HAP-1 (cell line): ENCODE results near the gene ATG9A.
"Not testable (repeated sequence)": the region's sequence is repeated elsewhere in the genome, so short reads cannot be mapped to it uniquely, and the experiment has no call there.

Experiments used
- DNase-seq, 2 experiments: peaks; one replicate each; pipeline ENCODE4 v3.0.0-alpha.2; 2016 to 2020; ENCODE audit warnings: low spot score in 2 of 2
- H3K27me3 ChIP-seq: fragments of 250-450 bp; sonication (Bioruptor Pico); 2 replicates; pipeline ENCODE4 v1.5.1; 2020; ENCODE audit warnings: low read depth, mild to moderate bottlenecking, moderate library complexity
- H3K36me3 ChIP-seq: fragments of 250-450 bp; sonication (Bioruptor Pico); replicated peaks from 2 replicates; pipeline ENCODE4 v1.5.1; 2020; ENCODE audit warnings: mild to moderate bottlenecking
- H3K4me1 ChIP-seq: fragments of 250-450 bp; sonication (Bioruptor Pico); 2 replicates; pipeline ENCODE4 v1.5.1; 2020; ENCODE audit warnings: mild to moderate bottlenecking
- H3K4me3 ChIP-seq: fragments of 250-450 bp; sonication (Bioruptor Pico); 2 replicates; pipeline ENCODE4 v1.5.1; 2020; ENCODE audit warnings: mild to moderate bottlenecking, moderate library complexity
- H3K9me3 ChIP-seq: fragments of 250-450 bp; sonication (Bioruptor Pico); 2 replicates; pipeline ENCODE4 v1.5.1; 2020; ENCODE audit warnings: mild to moderate bottlenecking, moderate library complexity
- in situ Hi-C: fragments of 300-500 bp; cut with MboI; formaldehyde crosslinking; loops from 3 replicates; pipeline ENCODE4 v1.14.3; 2020; ENCODE audit warnings: low sequenced_read_pairs, inconsistent platforms, mixed read lengths

Gene ATG9A

DNA sequence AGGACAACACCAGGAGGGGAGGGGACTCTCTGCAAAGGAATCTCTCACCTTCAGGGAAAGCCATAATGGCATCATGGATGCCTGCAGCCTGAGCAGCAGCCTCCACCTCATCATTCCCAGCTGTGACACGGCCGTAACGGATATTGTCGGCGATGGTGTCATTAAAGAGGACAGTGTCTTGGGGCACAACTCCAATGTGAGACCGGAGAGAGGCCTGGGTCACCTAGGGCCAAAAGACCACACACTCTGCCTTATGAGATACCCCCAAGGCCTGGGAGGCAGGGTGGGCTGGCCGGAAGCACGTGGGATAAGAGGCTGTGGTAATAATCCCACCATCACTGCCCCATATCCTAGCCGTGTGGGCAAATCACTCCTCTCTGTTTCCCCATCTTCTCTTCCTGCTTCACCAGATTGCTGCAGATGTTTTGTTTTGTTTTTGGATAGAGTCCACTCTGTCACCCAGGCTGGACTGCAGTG lies 18.5 kb downstream of the ATG9A start:
- in situ Hi-C loops: no loop called here
- Histone ChIP-seq H3K9me3 (no peaks in the 10 kb centered on the region), H3K4me1 (peaks cover 10% of the 10 kb centered on the region), H3K36me3 (peaks cover 9% of the 10 kb centered on the region; the same call in 1 of the 2 replicates), H3K4me3 (no peak overlapping the region), H3K27me3 (no peaks in the 10 kb centered on the region)
- DNase-seq: no peak

DNA sequence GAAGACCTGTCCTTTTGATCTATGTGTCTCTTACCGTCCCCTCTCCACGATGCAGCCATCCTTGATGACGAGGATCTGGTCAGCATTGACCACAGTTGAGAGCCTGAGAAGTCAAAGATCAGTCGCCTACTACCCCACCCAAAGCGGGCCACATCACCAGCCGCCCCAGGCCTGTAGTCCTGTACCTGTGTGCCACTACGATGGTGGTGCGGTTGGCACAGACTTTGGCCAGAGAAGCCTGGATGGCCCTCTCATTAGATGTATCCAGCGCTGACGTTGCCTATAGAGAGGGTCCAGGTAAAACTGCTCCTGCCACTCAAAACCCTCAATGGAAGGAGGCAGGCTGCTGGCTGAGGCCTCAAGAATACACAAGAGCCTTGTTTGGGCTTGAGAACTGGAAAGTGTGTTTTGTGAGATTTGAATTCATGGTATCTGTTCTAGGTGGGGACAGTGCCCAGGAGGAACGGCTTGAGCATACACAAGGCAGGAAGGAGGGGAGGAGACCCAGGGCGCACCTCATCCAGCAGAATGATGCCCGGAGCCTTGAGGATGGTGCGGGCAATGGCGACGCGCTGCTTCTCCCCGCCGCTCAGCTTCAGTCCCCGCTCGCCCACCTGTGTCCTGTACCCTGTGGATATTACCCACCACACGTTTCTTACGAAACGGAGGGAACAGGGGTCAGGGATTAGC lies 19.1 kb downstream of the ATG9A start:
- no peaks in the 10 kb centered on the region for H3K9me3 ChIP-seq
- no peak for DNase-seq
- in situ Hi-C loops: no loop called here
- H3K4me3 ChIP-seq: no peak overlapping the region
- H3K36me3 ChIP-seq: peaks cover 8% of the 10 kb centered on the region; the same call in 1 of the 2 replicates
- H3K27me3 ChIP-seq: no peaks in the 10 kb centered on the region
- peaks cover 11% of the 10 kb centered on the region for H3K4me1 ChIP-seq

DNA sequence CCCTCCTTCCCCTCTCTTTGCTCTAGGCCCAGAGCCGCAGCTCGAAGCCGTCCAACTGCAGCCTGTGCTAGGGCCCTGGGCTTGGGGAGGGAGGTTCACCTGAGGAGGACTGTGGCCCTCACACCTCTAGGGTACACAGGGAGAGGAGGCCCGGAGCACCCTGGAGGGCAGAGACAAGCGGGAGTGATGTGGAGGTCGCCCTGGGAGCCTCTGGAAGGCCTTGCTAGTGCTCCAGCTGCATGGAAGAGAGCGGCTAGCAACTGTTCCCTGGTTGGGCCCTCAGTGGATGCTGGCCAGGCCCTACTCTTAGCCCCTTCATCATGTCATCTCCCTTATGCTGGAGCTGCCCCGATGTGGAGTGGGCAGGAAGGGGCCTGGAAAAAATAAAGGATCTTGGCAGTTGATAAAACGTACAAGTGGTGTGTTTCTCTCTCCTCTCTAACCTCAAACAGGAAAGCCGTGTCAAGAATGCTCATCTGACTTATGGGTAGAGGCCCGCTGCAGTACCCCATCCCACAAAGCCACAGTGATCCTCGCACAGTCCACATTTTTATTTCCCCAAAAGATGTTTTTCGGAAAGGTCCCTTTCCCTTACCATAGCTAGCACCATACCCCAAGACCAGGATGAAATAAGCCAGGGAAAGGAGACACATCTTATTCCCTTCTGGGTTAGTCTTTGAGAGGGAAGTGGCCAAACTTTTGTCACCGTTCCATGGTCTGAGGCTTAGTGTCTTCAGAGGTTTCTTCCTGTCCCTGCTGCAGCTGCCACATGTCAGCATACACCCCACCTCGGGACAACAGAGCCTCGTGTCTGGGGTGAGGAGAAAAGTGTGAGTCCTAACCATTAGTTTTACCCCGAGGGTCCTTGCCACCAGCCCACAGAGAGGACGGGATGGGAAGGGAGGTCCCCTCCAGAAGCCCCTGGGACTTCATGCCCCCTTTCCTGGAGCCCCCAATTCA lies 19.9 kb downstream of the ATG9A start:
- Histone ChIP-seq H3K36me3 (peaks cover 8% of the 10 kb centered on the region; the same call in 1 of the 2 replicates), H3K27me3 (no peaks in the 10 kb centered on the region)

DNA sequence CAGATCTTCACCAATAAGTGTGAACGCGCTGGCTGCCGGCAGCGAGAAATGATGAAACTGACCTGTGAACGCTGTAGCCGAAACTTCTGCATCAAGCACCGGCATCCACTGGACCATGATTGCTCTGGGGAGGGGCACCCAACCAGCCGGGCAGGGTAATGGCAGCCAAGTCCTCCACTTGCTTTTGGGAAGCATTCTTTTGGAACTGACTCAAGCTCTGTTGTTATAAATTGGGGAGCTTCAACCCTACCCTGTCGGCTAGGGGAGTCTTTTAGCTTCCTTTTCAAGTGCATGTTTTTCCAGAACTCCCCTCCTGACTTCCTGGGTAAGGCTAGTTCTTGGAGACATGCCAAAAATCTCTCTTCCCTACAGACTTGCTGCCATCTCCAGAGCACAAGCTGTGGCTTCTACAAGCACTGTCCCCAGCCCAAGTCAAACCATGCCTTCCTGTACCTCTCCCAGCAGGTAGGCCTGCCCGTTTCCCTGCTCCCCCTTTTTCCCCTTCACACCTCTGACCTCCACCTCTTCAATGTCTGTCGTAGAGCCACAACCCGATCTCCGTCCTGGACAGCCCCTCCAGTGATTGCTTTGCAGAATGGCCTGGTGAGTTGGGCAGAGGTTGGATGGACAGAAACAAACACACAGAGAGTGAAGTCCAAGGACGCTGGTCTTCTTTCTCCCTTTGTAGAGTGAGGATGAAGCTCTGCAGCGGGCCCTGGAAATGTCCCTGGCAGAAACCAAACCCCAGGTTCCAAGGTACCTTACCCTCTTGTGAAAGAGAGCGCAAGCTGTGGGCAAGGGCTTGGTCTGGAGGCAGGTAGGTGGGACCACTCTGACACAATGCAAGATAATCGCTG lies 21.3 kb downstream of the ATG9A start:
- no peak for DNase-seq
- Histone ChIP-seq H3K4me1 (peaks cover 11% of the 10 kb centered on the region), H3K27me3 (no peaks in the 10 kb centered on the region), H3K4me3 (no peak overlapping the region), H3K9me3 (0 out of 2 replicates have a peak, but pooled peaks cover 2% of the 10 kb centered on the region), H3K36me3 (peaks cover 8% of the 10 kb centered on the region; the same call in 1 of the 2 replicates)
- in situ Hi-C loops: no loop called here

More for the DNA sequence above, 19.9 kb downstream of the ATG9A start:
- no peak overlapping the region for H3K4me3 ChIP-seq
- in situ Hi-C loops: no loop called here
- 0 out of 2 replicates have a peak, but pooled peaks cover under 1% of the 10 kb centered on the region for H3K9me3 ChIP-seq
- H3K4me1 ChIP-seq: peaks cover 11% of the 10 kb centered on the region
- DNase-seq: no peak

DNA sequence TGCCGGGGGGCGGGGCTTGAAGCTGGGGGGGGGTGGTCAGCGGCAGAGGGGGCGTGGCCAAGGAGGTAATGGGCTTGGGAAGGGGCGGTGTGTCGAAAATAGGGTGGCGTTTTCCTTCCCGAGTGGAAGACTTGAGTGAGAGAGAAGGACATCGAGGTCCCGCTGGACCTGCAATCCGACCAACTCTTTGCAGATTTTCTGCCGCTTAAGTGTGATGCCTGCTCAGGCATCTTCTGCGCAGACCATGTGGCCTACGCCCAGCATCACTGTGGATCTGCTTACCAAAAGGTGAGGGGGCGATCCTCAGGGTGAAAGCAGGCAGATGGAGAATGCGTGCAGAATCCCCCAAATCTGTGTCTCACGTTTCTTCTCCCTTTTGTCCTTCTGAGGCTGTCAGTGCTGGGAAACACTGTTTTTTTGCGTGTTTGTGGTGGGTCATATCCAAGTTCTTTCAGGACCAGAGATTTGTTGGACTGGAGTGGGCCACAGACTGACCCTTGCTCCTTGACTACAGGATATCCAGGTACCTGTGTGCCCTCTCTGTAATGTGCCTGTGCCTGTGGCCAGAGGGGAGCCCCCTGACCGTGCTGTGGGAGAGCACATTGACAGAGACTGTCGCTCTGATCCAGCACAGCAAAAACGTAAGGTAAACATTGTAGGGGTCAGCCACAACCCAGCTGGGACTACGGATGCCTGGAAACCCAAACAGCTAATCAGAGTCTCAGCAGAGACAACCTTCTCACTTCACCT lies 22.1 kb downstream of the ATG9A start:
- H3K4me1 ChIP-seq: peaks cover 11% of the 10 kb centered on the region
- in situ Hi-C loops: no loop called here
- H3K9me3 ChIP-seq: 0 out of 2 replicates have a peak, but pooled peaks cover 2% of the 10 kb centered on the region
- no peaks in the 10 kb centered on the region for H3K27me3 ChIP-seq
- H3K36me3 ChIP-seq: peaks cover 8% of the 10 kb centered on the region; the same call in 1 of the 2 replicates
- DNase-seq: no peak
- H3K4me3 ChIP-seq: peak overlapping the region; percentile 65

DNA sequence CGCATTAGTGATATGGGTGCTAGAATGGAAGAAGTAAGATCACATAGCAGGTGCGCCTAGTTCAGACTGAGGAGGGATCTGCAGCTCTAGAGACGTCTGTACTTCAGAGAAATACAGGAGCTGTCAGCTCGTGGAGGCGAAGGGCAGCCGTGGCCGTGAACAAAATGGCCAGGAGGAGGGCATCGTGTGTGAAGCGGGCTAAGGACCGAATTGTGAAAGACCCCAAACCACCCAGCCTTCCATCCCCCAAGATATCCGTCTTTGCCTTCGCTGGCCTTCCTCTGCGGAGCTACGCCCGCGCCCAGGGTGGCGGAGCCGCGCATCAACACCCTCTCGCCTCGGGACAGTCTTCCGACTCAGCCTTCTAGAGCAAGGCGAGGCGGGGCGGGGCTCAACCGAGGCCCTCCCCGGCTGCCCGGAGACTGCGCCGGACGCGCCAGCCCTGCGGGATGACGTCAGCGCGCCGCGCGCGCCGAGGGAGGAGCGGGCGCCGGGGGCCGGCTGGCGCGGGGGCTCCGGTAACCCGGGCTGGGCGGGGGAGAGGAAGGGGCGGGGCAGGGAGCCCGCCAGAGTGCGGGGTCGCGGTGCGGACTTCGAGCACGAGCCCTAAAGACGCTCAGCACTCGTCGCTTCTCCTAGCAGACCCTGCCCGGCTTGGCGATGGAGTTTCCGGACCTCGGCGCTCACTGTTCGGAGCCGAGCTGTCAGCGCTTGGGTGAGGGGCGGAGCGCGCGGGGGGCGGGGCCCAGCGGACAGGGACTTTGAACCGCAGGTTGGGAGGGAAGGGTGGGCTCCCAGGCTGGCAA lies 22.9 kb downstream of the ATG9A start, which contains the start of gene ZFAND2B:
TSS of gene ZFAND2B (plus strand) at position 455 of the 806 bp plus-strand sequence. CDS start at position 661, 206 bp downstream.
- in situ Hi-C loops: no loop called here
- peak within 1 kb of the TSS; percentile 65 for H3K4me3 ChIP-seq

DNA sequence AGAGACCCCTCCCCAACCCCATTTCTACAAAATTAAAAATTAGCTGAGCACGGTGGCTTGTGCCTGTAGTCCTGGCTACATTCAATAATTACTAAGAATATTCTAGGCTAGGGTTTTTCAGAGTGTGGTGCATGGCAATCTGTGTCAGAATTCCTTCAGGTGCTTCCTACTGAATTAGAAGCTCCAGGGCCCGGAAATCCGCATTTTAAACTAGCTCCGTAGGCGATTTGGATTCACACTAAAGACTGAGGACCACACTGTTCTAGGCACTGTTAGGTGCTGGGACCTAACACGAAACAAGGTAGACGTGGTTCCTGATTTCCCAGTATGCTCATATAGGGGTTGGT lies 23.5 kb downstream of the ATG9A start:
- in situ Hi-C loops: no loop called here
- H3K4me1 ChIP-seq: peaks cover 11% of the 10 kb centered on the region
- no peak for DNase-seq

More for the DNA sequence above, 22.9 kb downstream of the ATG9A start, which contains the start of gene ZFAND2B:
- Histone ChIP-seq H3K27me3 (no peaks in the 10 kb centered on the region), H3K4me1 (peaks cover 11% of the 10 kb centered on the region), H3K36me3 (peaks cover 8% of the 10 kb centered on the region; the same call in 1 of the 2 replicates), H3K9me3 (0 out of 2 replicates have a peak, but pooled peaks cover 2% of the 10 kb centered on the region)
- DNase-seq: peak; percentile 88 to 95

DNA sequence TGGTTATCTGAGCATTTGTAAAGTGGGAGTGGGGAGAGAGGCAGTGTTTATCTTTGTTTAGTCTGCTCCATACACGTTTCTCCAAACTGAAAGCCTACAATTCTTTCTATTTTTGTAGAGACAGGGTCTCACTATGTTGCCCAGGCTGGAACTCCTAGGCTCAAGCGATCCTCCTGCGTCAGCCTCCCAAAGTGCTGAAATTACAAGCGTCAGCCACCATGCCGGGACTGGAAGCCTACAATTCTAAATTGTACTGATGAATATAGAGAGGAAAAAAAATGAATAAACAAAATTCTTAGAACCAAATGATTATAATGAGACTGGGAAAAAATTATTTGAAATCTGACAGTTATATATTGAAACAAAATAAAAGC lies 24.3 kb downstream of the ATG9A start:
- Histone ChIP-seq H3K4me1 (peaks cover 11% of the 10 kb centered on the region), H3K4me3 (no peak overlapping the region), H3K36me3 (peaks cover 8% of the 10 kb centered on the region; the same call in 1 of the 2 replicates), H3K9me3 (0 out of 2 replicates have a peak, but pooled peaks cover 2% of the 10 kb centered on the region), H3K27me3 (no peaks in the 10 kb centered on the region)
- DNase-seq: peak in 1 of 2 experiments; percentile 2
- in situ Hi-C loops: no loop called here

More for the DNA sequence above, 23.5 kb downstream of the ATG9A start:
- H3K9me3 ChIP-seq: 0 out of 2 replicates have a peak, but pooled peaks cover 2% of the 10 kb centered on the region
- no peaks in the 10 kb centered on the region for H3K27me3 ChIP-seq
- H3K4me3 ChIP-seq: peak overlapping the region; percentile 65
- peaks cover 8% of the 10 kb centered on the region; the same call in 1 of the 2 replicates for H3K36me3 ChIP-seq

DNA sequence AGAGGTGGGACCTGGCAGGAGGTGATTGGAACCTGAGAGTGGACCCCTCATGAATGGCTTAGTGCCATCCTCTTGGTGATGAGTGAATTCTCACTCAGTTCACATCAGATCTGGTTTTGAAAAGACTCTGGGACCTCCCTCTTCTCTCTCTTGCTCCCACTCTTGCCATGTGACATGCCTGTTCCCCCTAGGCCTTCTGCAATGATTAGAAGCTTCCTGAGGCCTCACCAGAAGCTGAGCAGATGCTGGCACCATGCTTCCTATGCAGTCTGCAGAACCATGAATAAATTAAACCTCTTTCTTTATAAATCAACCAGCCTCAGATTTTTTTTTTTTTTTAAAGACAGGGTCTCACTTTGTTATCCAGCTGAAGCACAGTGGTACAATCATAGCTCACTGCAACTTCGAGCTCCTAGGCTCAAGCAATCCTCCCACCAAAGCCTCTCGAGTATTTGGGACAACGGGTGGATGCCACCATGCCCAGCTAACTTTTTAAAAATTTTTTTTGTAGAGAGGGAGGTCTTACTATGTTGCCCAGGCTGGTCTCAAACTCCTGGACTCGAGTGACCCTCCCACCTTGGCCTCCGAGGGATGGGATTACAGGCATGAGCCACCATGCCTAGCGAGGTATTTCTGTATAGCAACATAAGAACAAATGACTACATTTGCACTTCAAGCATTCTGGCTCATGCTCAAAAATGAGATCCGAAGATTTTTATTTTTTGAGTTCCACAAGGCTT lies 24.8 kb downstream of the ATG9A start:
- Histone ChIP-seq H3K27me3 (no peaks in the 10 kb centered on the region), H3K4me3 (no peak overlapping the region), H3K4me1 (peaks cover 11% of the 10 kb centered on the region), H3K9me3 (0 out of 2 replicates have a peak, but pooled peaks cover 2% of the 10 kb centered on the region), H3K36me3 (peaks cover 8% of the 10 kb centered on the region; the same call in 1 of the 2 replicates)
- in situ Hi-C loops: no loop called here
- DNase-seq: no peak

DNA sequence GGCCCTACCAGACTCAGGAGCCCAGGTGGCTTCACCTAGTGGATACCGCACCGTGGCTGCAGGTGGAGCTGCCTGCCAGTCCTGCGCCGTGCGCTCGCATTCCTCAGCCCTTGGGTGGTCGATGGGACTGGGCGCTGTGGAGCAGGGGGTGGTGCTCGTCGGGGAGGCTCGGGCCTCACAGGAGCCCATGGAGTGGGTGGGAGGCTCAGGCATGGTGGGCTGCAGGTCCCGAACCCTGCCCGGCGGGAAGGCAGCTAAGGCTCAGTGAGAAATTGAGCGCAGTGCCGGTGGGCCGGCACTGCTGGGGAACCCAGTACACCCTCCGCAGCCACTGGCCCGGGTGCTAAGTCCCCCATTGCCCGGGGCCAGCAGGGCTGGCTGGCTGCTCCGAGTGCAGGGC lies 28.1 kb downstream of the ATG9A start:
- H3K36me3 ChIP-seq, H3K27me3 ChIP-seq, H3K4me3 ChIP-seq, DNase-seq, H3K4me1 ChIP-seq, in situ Hi-C loops, H3K9me3 ChIP-seq: not testable (repeated sequence)
